ENCODE measurements around the gene HAUS8. TPM values are rescaled to one million over a fixed set of nuclear protein-coding genes. Genes with fewer than 3 reads are reported as not detected.

The HAUS8 gene
- total and polyA plus RNA-seq, 9 of the 15 experiments (the other 6 are each of a cell fraction or from before 2014, with no cell fraction given) = 20.5 to 53.2 (median 36.0) TPM

- TF ChIP-seq, protein P1, sequence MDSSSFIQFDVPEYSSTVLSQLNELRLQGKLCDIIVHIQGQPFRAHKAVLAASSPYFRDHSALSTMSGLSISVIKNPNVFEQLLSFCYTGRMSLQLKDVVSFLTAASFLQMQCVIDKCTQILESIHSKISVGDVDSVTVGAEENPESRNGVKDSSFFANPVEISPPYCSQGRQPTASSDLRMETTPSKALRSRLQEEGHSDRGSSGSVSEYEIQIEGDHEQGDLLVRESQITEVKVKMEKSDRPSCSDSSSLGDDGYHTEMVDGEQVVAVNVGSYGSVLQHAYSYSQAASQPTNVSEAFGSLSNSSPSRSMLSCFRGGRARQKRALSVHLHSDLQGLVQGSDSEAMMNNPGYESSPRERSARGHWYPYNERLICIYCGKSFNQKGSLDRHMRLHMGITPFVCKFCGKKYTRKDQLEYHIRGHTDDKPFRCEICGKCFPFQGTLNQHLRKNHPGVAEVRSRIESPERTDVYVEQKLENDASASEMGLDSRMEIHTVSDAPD (CRISPR knock-in tag; IDR thresholded peaks at IDR 0.05) = no peak
- TF ChIP-seq NFIC (IDR thresholded peaks at IDR 0.05) = 0 out of 2 replicates have a peak, but pooled peaks have one; percentile 2
- no peak for TF ChIP-seq ZNF24 (IDR thresholded peaks at IDR 0.05)
- TF ChIP-seq IRF9 (tag; IDR thresholded peaks at IDR 0.05) = no peak
- TF ChIP-seq ZNF398 (CRISPR knock-in tag; IDR thresholded peaks at IDR 0.05) = no peak
- TF ChIP-seq ZNF507 (tag; conservative IDR thresholded peaks at IDR 0.05) = no peak
- no peak for TF ChIP-seq POU5F1 (IDR thresholded peaks at IDR 0.05; ENCODE audit: borderline replicate concordance, low read depth, low read length, partially characterized antibody)
- TF ChIP-seq, protein P2, sequence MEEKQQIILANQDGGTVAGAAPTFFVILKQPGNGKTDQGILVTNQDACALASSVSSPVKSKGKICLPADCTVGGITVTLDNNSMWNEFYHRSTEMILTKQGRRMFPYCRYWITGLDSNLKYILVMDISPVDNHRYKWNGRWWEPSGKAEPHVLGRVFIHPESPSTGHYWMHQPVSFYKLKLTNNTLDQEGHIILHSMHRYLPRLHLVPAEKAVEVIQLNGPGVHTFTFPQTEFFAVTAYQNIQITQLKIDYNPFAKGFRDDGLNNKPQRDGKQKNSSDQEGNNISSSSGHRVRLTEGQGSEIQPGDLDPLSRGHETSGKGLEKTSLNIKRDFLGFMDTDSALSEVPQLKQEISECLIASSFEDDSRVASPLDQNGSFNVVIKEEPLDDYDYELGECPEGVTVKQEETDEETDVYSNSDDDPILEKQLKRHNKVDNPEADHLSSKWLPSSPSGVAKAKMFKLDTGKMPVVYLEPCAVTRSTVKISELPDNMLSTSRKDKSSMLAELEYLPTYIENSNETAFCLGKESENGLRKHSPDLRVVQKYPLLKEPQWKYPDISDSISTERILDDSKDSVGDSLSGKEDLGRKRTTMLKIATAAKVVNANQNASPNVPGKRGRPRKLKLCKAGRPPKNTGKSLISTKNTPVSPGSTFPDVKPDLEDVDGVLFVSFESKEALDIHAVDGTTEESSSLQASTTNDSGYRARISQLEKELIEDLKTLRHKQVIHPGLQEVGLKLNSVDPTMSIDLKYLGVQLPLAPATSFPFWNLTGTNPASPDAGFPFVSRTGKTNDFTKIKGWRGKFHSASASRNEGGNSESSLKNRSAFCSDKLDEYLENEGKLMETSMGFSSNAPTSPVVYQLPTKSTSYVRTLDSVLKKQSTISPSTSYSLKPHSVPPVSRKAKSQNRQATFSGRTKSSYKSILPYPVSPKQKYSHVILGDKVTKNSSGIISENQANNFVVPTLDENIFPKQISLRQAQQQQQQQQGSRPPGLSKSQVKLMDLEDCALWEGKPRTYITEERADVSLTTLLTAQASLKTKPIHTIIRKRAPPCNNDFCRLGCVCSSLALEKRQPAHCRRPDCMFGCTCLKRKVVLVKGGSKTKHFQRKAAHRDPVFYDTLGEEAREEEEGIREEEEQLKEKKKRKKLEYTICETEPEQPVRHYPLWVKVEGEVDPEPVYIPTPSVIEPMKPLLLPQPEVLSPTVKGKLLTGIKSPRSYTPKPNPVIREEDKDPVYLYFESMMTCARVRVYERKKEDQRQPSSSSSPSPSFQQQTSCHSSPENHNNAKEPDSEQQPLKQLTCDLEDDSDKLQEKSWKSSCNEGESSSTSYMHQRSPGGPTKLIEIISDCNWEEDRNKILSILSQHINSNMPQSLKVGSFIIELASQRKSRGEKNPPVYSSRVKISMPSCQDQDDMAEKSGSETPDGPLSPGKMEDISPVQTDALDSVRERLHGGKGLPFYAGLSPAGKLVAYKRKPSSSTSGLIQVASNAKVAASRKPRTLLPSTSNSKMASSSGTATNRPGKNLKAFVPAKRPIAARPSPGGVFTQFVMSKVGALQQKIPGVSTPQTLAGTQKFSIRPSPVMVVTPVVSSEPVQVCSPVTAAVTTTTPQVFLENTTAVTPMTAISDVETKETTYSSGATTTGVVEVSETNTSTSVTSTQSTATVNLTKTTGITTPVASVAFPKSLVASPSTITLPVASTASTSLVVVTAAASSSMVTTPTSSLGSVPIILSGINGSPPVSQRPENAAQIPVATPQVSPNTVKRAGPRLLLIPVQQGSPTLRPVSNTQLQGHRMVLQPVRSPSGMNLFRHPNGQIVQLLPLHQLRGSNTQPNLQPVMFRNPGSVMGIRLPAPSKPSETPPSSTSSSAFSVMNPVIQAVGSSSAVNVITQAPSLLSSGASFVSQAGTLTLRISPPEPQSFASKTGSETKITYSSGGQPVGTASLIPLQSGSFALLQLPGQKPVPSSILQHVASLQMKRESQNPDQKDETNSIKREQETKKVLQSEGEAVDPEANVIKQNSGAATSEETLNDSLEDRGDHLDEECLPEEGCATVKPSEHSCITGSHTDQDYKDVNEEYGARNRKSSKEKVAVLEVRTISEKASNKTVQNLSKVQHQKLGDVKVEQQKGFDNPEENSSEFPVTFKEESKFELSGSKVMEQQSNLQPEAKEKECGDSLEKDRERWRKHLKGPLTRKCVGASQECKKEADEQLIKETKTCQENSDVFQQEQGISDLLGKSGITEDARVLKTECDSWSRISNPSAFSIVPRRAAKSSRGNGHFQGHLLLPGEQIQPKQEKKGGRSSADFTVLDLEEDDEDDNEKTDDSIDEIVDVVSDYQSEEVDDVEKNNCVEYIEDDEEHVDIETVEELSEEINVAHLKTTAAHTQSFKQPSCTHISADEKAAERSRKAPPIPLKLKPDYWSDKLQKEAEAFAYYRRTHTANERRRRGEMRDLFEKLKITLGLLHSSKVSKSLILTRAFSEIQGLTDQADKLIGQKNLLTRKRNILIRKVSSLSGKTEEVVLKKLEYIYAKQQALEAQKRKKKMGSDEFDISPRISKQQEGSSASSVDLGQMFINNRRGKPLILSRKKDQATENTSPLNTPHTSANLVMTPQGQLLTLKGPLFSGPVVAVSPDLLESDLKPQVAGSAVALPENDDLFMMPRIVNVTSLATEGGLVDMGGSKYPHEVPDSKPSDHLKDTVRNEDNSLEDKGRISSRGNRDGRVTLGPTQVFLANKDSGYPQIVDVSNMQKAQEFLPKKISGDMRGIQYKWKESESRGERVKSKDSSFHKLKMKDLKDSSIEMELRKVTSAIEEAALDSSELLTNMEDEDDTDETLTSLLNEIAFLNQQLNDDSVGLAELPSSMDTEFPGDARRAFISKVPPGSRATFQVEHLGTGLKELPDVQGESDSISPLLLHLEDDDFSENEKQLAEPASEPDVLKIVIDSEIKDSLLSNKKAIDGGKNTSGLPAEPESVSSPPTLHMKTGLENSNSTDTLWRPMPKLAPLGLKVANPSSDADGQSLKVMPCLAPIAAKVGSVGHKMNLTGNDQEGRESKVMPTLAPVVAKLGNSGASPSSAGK (IDR thresholded peaks at IDR 0.05) = peak; percentile 72
- TF ChIP-seq JUN (IDR thresholded peaks at IDR 0.05; ENCODE audit: borderline replicate concordance, low read depth, low read length) = no peak
- TF ChIP-seq JUN (CRISPR knock-in tag; IDR thresholded peaks at IDR 0.05; ENCODE audit: borderline replicate concordance) = no peak
- TF ChIP-seq MAFF (IDR thresholded peaks at IDR 0.05; ENCODE audit: low read length) = no peak
- no peak for TF ChIP-seq MCM5 (IDR thresholded peaks at IDR 0.05; ENCODE audit: low read depth)
Measured at GRCh38 chr19:17020823-17021222, 54.4 kb downstream of the HAUS8 start (continued).
